Left hindlimb (tissue), 1 donor: ENCODE results near the gene PITPNC1.
"Not testable (repeated sequence)": the region's sequence is repeated elsewhere in the genome, so short reads cannot be mapped to it uniquely, and the experiment has no call there.

Source experiments
- DNase-seq: peaks from one replicate; pipeline ENCODE4 v3.0.0-alpha.2; 2018

The PITPNC1 gene

GRCh38 chr17:67702861-67703260 lies 325.8 kb downstream of the PITPNC1 start:
- DNase-seq: not testable (repeated sequence)

DNA sequence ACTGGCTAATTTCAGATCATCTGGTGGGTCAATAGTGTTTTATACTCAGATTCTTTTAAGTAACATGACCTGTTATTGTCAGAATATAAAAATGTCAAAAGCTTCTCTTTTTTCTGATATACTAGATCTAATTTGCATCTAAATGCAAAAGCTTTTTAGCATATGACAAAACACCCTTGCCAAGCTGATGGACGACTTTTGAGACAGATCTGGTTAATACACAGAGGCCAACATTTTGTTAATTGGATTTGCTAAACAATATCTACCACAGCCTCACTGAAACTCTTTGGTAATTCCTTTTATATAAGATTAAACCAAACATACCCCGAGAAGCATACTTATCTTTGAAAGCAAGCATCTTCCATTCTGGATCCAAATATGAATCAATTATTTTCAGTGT lies 330.4 kb downstream of the PITPNC1 start:
- no peak for DNase-seq

GRCh38 chr17:67708378-67708777 lies 331.3 kb downstream of the PITPNC1 start:
- no peak for DNase-seq

DNA sequence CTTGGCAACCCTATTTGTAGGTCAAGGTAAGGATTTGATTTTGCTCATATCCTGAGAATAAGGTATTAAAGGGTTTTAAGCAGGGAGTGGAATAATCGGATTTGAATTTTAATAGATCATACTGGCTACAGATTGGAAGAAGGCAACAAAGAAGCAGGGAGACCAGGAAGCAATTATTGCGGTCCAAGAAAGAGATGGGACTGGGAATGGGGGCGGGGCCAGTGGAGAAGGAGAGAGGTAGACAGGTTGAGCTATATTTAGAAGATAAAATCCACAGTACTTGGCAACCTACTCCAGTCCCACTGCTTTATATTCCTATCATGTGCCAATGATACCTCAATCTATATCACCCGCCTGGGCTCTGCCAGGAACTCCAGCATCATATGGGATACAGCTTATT lies 334.8 kb downstream of the PITPNC1 start:
- DNase-seq: no peak

- no peak for DNase-seq
These were observed 335.3 kb downstream of the PITPNC1 start for GRCh38 chr17:67712375-67712774.

- DNase-seq: no peak
These were observed 336.1 kb downstream of the PITPNC1 start for GRCh38 chr17:67713169-67713568.

- DNase-seq: no peak
These were observed 339.3 kb downstream of the PITPNC1 start for GRCh38 chr17:67716405-67716798.

- no peak for DNase-seq
These were observed 340.1 kb downstream of the PITPNC1 start for GRCh38 chr17:67717192-67717623.

GRCh38 chr17:67717624-67718324 lies 340.7 kb downstream of the PITPNC1 start, which contains the start of gene NOL11:
Gene NOL11 (plus strand): TSS chr17:67717936. CDS start chr17:67717948, 12 bp downstream.
- peak; percentile 99 for DNase-seq

GRCh38 chr17:67718325-67718941 lies 341.4 kb downstream of the PITPNC1 start:
- no peak for DNase-seq

GRCh38 chr17:67725373-67725791 lies 348.3 kb downstream of the PITPNC1 start:
- DNase-seq: no peak

DNA sequence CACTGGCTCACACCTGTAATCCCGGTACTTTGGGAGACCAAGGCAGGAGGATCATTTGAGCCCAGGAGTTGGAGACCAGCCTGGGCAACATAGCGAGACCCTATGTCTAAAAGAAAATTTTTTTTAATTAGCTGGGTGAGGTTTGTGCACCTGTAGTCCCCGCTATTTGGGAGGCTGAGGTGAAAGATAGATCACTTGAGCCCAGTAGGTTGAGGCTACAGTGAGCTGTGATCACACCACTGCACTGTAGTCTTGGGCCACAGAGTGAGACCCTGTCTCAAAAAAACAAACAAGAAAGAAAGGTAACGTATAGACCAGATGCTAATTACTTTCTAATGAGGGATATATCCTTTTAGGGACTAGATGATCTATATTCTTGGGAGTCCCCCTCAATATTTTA lies 348.7 kb downstream of the PITPNC1 start:
- DNase-seq: no peak

DNA sequence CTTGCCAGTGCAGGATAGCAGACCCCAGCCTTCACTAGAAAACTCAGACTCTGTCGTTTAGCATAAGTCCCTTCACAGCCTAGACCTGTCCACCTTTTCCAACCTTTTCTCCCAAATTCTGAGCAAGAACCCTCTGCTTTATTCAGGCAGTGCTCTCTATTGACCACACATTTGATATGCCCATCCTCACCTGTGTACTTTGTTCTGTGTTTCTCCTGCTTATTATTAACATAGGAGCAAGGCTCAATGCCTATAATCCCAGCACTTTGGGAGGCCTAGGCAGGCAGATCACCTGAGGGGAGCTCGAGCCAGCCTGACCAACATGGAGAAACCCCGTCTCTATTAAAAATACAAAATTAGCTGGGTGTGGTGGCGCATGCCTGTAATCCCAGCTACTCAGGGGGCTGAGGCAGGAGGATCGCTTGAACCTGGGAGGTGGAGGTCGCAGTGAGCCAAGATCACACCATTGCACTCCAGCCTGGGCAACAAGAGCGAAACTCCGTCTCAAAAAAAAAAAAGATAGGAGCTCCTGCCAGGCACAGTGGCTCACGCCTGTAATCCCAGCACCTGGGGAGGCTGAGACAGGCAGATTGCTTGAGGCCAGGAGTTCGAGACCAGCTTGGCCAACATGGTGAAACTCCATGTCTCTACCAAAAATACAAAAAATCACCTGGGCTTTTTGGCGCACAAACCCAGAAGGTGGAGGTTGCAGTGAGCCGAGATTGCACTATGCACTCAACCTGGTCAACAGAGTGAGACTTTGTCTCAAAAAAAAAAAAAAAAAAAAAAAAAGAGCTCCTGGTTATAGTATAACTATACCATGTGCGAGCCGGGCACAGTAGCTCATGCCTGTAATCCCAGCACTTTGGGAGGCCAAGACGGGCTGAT lies 350.3 kb downstream of the PITPNC1 start:
- DNase-seq: not testable (repeated sequence)

- no peak for DNase-seq
These were observed 352.8 kb downstream of the PITPNC1 start for GRCh38 chr17:67729903-67730302.

GRCh38 chr17:67730731-67731130 lies 353.6 kb downstream of the PITPNC1 start:
- DNase-seq: no peak

DNA sequence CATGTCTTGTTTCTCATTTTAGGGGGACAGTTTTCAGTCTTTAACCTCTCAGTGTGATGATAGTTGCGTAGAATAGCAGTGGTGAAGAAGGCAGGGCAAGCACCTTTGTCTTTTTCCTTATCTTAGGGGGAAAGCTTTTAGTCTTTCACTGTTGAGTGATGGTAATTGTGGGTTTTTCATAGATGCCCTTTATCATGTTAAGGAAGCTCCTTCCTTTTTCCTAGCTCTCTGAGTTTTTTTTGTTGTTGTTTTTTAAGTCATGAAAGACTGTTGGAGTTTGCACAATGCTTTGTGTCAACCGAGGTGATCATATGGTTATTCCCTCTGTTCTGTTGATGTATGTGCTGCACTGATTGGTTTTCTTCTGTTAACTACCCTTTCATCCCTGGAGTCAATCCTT lies 356.4 kb downstream of the PITPNC1 start:
- no peak for DNase-seq

GRCh38 chr17:67737145-67737544 lies 360.1 kb downstream of the PITPNC1 start:
- no peak for DNase-seq

GRCh38 chr17:67742025-67742424 lies 364.9 kb downstream of the PITPNC1 start:
- no peak for DNase-seq
